Parathyroid adenoma (tissue), 2 donors: Measurements from ENCODE around the gene RABL6.

ENCODE experiments used
- H2AFZ ChIP-seq: fragments of 300-600 bp; sonication (generic); one replicate; pipeline ENCODE4 v1.7.0; 2017; ENCODE audit warnings: antibody characterized with exemption, mild to moderate bottlenecking
- H3K27ac ChIP-seq: fragments of 300-600 bp; sonication (generic); one replicate; pipeline ENCODE4 v1.7.0; 2017
- H3K27me3 ChIP-seq: fragments of 300-600 bp; sonication (generic); one replicate; pipeline ENCODE4 v1.7.0; 2017; ENCODE audit warnings: low read length; ENCODE audit not compliant: control insufficient read depth, insufficient read depth
- H3K36me3 ChIP-seq: fragments of 300-600 bp; sonication (generic); one replicate; pipeline ENCODE4 v1.7.0; 2017; ENCODE audit warnings: low read length; ENCODE audit not compliant: control insufficient read depth, insufficient read depth
- H3K4me1 ChIP-seq: fragments of 300-600 bp; sonication (generic); one replicate; pipeline ENCODE4 v1.7.0; 2017; ENCODE audit warnings: control low read depth
- H3K4me2 ChIP-seq: fragments of 300-600 bp; sonication (generic); one replicate; pipeline ENCODE4 v1.7.0; 2017; ENCODE audit warnings: low read length
- H3K4me3 ChIP-seq: fragments of 300-600 bp; sonication (generic); one replicate; pipeline ENCODE4 v1.7.0; 2017; ENCODE audit warnings: low read depth, low read length
- H3K79me2 ChIP-seq: fragments of 300-600 bp; sonication (generic); one replicate; pipeline ENCODE4 v1.7.0; 2017; ENCODE audit warnings: control low read depth
- H3K9ac ChIP-seq: fragments of 300-600 bp; sonication (generic); one replicate; pipeline ENCODE4 v1.7.0; 2017; ENCODE audit warnings: mild to moderate bottlenecking
- H3K9me3 ChIP-seq: fragments of 300-600 bp; sonication (generic); one replicate; pipeline ENCODE4 v1.7.0; 2017; ENCODE audit warnings: low read length; ENCODE audit not compliant: control insufficient read depth
- CTCF ChIP-seq: fragments of 300-600 bp; sonication (generic); IDR thresholded peaks from one replicate; pipeline ENCODE4 v1.7.0; 2017; ENCODE audit warnings: antibody characterized with exemption, mild to moderate bottlenecking
- donor health status: primary hyperparathyroidism.

The RABL6 gene

GRCh38 chr9:136820971-136821825 lies 13.4 kb downstream of the RABL6 start:
- H3K36me3 ChIP-seq = no peaks in the 10 kb centered on the region
- H3K4me2 ChIP-seq = no peak overlapping the region
- no peak overlapping the region for H3K4me3 ChIP-seq
- H2AFZ ChIP-seq = no peak overlapping the region
- no peaks in the 10 kb centered on the region for H3K27me3 ChIP-seq
- no peaks in the 10 kb centered on the region for H3K4me1 ChIP-seq
- H3K9me3 ChIP-seq = no peaks in the 10 kb centered on the region
- no peaks in the 10 kb centered on the region for H3K79me2 ChIP-seq
- H3K27ac ChIP-seq = no peak overlapping the region
- TF ChIP-seq CTCF = no peak
- H3K9ac ChIP-seq = no peak overlapping the region

- TF ChIP-seq CTCF = no peak
- Histone ChIP-seq H3K27ac (no peak overlapping the region), H3K4me3 (no peak overlapping the region), H3K4me1 (no peaks in the 10 kb centered on the region), H3K9me3 (no peaks in the 10 kb centered on the region), H3K4me2 (no peak overlapping the region), H3K79me2 (no peaks in the 10 kb centered on the region), H3K27me3 (no peaks in the 10 kb centered on the region), H3K36me3 (no peaks in the 10 kb centered on the region), H3K9ac (no peak overlapping the region), H2AFZ (no peak overlapping the region)
Measured at GRCh38 chr9:136821826-136822544, 14.2 kb downstream of the RABL6 start.

GRCh38 chr9:136823136-136824046 lies 15.6 kb downstream of the RABL6 start:
- H3K9ac ChIP-seq = no peak overlapping the region
- no peak overlapping the region for H3K27ac ChIP-seq
- H3K27me3 ChIP-seq = no peaks in the 10 kb centered on the region
- H3K4me2 ChIP-seq = no peak overlapping the region
- no peak overlapping the region for H3K4me3 ChIP-seq
- no peaks in the 10 kb centered on the region for H3K9me3 ChIP-seq
- TF ChIP-seq CTCF = no peak
- H3K36me3 ChIP-seq = no peaks in the 10 kb centered on the region
- H2AFZ ChIP-seq = no peak overlapping the region
- H3K4me1 ChIP-seq = no peaks in the 10 kb centered on the region
- H3K79me2 ChIP-seq = no peaks in the 10 kb centered on the region

GRCh38 chr9:136824496-136825225 lies 16.9 kb downstream of the RABL6 start:
- Histone ChIP-seq H3K4me3 (no peak overlapping the region), H3K27me3 (no peaks in the 10 kb centered on the region), H3K4me2 (no peak overlapping the region), H3K79me2 (no peaks in the 10 kb centered on the region), H3K4me1 (no peaks in the 10 kb centered on the region), H3K9me3 (no peaks in the 10 kb centered on the region), H3K36me3 (no peaks in the 10 kb centered on the region), H3K9ac (no peak overlapping the region), H3K27ac (no peak overlapping the region), H2AFZ (no peak overlapping the region)
- no peak for TF ChIP-seq CTCF
